Fibroblast of skin of left quadriceps (primary cell): ENCODE results near the gene RNF125.
A peak's percentile ranks its signal among the peaks of the same experiment; 100 is the strongest.
"Not testable (repeated sequence)": the region's sequence is repeated elsewhere in the genome, so short reads cannot be mapped to it uniquely, and the experiment has no call there.

Experiments used
- DNase-seq, 2 experiments: peaks; one replicate each; pipeline ENCODE4 v3.0.0-alpha.2; 2013; ENCODE audit warnings: low read depth in 2 of 2

RNF125 gene

DNA sequence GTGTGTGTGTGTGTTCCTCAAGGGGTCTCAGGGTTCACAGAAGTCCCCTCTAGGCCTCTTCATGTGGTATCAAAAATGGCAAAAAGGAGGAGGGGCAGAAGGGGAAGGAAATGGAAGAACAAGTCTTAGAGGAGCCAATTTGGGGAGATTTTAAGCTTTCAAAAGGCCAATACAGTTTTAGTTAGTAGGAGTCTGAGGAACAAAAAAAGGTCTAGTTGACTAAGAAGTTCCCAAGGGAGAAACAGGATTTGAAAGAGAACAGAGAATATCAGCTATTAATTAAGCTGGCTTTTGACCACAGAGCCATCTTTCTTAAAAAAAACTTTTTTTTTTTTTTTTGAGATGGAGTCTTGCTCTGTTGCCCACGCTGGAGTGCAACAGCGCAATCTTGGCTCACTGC is 7.1 kb downstream of the RNF125 start:
- no peak for DNase-seq

DNA sequence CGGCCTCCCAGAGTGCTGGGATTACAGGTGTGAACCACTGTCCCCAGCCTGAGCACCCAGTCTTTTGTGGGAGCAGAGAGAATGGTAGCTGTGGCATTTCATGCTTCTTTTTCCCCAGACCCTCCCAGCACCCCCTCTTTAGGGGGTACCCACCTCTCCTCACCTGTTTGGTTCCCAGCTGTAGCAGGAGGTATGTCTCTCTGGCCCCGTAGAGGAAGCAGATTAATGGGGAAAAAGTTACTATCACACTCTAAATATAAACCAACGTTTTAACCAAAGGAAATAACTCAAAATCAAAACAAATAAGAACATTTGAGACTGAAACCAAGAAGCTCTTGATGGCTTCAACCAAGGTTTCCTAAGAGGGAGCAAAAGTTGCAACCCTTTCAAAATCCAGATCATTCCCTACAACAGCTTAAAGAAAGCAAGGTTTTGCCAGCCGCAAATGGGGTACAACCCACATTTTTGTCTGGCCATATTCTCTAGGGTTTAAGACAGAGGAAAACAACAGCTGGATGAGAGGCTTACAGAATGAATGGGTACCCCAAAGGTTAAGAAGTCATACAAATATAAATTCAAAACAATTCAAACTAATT is 8.0 kb downstream of the RNF125 start:
- no peak for DNase-seq

DNA sequence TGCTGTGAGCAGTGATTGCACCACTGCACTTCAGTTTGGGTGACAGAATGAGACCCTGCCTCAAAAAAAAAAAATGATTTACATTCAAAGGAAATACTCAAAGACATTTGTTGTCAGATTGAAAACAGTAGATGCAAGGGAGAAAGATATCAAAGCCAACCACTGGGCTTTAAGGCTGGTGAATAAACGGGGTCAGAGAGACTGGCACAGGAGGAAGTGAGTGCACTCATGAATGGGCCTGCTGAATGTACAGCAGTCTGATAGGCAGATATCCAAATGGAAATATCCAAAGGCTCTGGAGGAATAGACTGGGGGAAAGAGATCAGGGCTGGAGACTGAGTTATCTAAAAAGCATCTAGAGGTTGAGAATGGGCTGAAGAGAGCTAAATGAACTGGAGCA is 10.9 kb downstream of the RNF125 start:
- no peak for DNase-seq

DNA sequence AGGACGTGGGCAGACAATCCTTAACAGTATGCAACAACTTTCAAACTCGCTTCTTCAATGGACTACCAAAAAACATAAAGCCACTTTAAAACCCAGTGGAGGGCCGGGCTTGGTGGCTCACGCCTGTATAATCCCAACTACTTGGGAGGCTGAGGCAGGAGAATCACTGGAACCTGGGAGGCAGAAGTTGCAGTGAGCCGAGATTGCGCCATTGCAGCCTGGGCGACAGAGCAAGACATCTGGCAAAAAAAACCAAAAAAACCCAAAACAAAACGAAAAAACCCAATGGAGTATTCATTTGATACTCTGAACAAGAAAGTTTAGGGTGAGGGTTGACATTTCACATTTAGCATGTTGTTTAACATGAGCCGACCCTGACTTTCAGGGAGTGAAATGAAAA is 14.0 kb downstream of the RNF125 start:
- no peak for DNase-seq

GRCh38 chr18:32036506-32037180 is 18.0 kb downstream of the RNF125 start:
- DNase-seq: no peak

DNA sequence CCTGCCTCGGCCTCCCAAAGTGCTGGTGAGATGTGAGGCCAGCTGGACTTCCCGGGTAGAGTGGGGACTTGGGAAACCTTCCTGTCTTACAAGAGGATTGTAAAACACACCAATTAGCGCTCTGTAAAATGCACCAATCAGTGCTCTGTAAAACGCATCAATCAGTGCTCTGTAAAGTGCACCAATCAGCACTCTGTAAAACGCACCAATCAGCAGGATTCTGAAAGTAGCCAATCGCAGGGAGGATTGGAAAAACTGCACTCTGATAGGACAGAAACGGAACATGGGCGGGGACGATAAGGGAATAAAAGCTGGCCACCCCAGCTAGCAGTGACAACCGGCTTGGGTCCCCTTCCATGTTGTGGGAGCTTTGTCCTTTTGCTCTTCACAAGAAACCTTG is 19.0 kb downstream of the RNF125 start:
- DNase-seq: no peak

GRCh38 chr18:32040936-32041335 is 22.3 kb downstream of the RNF125 start:
- DNase-seq: no peak

- DNase-seq: no peak
Measured at GRCh38 chr18:32042337-32042736, 23.7 kb downstream of the RNF125 start.

DNA sequence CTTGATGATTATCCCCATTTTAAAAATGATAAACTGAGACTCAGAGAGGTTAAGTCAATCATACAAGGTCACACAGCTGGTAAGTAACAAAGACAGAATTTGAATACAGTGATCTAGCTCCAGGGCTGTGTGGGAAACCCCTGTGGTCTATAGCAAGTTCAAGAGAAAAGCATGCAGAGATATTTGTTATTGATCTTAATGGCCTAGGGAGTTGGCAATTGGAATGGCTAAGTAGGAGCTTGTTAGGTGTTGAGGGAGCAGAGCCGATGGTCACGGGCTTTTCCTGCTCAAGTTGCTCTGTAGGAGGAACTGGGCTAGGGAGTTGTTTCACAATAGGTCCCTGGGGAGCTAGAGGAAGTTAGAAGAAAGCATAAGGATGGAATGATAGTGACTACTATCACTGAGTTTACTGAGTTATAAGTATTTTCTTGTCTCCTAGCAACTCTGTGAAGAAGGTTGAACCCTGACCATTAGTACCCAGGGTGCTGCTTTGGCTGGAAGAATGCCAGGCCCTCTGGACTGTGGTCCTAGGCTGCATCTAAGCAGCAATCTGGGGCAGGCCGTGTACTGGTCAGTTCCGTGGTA is 30.0 kb downstream of the RNF125 start:
- peak; percentile 20 to 26 for DNase-seq

DNA sequence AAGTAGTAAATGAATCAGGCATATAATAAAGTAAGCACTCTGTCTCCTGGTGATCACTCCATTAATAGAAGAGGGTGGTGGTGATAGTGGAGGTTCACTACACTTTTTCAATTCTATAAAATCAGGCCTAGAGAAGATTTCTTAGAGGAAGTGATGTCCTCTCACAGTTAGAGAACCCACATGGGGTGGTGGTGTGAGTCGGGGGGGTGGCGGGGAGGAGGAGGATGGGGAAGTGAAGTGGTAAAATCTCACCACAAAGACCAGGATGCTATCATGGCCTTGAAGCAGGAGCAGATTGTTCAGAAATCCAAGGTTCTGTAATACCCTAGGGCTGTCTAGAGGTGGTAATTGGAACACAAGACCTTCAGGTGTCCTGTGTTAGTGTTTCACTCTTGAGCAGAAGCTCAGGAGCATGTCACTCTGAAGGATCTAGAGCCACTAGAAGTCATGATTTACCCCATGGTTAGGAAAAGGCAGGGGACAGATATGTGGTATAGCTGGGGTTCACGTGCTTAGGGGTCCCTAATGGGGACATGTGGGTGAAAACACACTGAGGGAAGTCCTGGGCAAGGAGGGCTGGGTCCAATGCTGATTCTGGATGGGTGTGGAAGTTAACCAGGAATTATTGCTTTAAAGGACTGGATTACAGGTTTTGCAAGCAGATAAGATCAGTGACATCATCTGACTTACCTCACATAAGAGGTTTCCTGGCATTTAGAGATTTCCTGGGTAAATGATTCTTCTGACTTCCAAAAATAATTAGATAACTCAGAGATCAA is 31.0 kb downstream of the RNF125 start:
- DNase-seq: no peak

GRCh38 chr18:32056613-32057358 is 38.2 kb downstream of the RNF125 start:
- DNase-seq: no peak

- DNase-seq: no peak
Measured at GRCh38 chr18:32057624-32058165, 39.1 kb downstream of the RNF125 start.

DNA sequence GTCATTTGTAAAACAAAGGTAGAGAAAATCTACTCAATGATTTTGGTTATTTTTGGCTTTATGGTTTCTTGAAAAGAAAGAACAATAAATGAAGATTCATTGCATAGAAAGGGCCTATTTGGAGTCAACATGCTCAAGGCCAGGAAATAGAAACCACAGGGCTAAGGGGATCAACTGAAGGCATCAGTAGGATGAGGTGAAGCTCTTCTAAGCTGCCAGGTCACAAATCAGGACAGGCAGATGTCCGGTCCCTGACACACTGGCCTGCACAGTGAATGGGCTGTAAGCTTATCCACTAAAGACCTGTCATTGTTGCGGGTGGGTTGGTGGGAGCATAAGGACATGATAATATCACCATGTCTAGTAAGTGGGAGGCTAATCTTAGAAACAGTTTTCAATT is 41.4 kb downstream of the RNF125 start:
- DNase-seq: no peak

GRCh38 chr18:32067375-32068167 is 48.9 kb downstream of the RNF125 start:
- DNase-seq: no peak

GRCh38 chr18:32072321-32072720 is 53.7 kb downstream of the RNF125 start:
- DNase-seq: no peak

GRCh38 chr18:32074206-32074605 is 55.6 kb downstream of the RNF125 start:
- no peak for DNase-seq

DNA sequence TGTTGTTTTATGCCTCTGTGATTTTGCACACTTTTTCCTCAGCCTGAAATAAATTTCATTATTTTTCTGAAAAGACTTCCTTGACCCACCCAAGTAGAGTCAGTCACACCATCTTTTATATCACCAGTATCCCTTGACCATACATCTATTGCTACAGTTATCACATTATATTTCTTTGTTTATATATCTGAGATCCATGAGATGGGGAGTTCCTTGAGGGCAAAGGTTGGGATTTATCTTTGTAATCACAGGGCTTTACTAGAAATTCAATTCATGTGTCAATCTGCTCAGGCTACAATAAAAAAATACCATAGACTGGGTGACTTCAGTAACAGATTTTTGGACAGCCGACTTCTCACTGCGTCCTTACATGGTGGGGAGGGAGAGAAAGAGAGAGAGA is 60.2 kb downstream of the RNF125 start:
- no peak for DNase-seq

- no peak for DNase-seq
Measured at GRCh38 chr18:32081881-32082280, 63.3 kb downstream of the RNF125 start.

GRCh38 chr18:32083781-32084180 is 65.2 kb downstream of the RNF125 start:
- no peak for DNase-seq

GRCh38 chr18:32086881-32087280 is 68.3 kb downstream of the RNF125 start:
- DNase-seq: no peak

GRCh38 chr18:32090831-32091230 is 72.2 kb downstream of the RNF125 start:
- not testable (repeated sequence) for DNase-seq
